GM18508 (cell line): ENCODE data around the gene GM2A.
"Not testable (repeated sequence)": the region's sequence is repeated elsewhere in the genome, so short reads cannot be mapped to it uniquely, and the experiment has no call there.

Source experiments
- ATAC-seq: cut with Tn5 transposase; IDR thresholded peaks from one replicate; pipeline ENCODE4 v1.9.1; 2021; ENCODE audit warnings: moderate number of reproducible peaks; ENCODE audit not compliant: insufficient read depth, unreplicated experiment

The GM2A gene

DNA sequence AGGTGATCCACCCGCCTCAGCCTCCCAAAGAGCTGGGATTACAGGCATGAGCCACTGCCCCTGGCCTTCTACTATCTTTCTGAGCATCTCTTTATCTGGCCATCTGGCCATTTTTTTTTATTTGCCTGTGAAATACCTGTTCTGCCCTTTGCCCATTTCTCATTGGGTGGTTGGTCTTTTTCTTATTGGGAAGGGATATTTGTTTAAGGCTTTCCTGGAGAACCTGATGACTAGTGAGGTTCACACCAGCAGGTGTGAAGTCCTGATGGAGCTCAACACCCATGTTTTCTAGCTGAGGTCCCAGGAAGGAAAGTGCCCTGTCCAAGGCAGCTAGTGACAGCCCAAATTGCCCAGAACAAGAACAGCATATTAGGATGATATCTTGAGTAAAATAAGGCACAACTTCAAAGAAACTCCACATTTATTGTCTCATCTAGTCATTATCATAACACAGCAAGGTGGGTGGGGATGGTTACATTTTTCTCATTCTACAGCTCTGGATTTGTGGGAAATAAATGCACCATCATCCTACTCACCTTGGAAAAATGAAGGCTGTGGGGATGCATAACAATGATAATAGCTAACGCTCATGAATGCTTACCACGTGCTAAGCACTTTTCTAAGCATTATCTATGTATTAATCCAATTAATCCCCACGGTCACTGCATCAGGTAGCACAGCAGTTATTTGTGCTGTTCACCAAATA is 30.3 kb downstream of the GM2A start:
- no peak for ATAC-seq

GRCh38 chr5:151284392-151284967 is 31.5 kb downstream of the GM2A start:
- no peak for ATAC-seq

DNA sequence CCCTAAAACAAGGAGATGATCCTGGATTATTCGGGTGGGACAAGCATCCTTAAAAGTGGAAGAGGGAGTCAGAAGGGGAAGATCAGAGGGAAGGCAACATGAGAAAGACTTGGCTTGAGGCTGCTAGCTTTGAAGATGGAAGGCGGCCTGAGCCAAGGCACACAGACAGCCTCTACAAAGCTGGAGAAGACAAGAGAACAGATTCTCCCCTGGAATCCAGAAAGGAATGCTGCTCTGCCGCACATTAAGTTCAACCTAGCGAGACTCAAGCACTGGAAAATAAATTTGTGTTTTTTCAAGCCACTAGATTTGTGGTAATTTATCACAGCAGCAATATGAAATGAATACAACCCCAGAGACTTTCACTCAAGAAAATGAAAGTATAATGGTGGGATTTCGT is 32.7 kb downstream of the GM2A start:
- ATAC-seq, result no peak

DNA sequence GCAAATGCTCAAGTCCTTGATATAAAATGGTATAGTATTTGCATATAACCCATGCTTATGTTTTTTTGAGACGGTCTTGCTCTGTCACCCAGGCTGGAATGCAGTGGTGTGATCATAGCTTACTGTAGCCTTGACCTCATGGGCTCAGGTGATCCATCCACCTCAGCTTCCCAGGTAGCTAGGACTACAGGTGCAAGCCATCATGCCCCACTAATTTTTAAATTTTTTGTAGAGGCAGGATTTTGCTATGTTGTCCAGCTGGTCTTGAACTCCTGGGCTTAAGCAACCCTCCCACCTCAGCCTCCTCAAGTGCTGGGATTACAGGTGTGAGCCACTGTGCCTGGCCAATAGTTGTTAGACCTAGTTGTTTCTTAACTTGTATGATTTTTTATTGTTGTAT is 33.3 kb downstream of the GM2A start:
- no peak for ATAC-seq

DNA sequence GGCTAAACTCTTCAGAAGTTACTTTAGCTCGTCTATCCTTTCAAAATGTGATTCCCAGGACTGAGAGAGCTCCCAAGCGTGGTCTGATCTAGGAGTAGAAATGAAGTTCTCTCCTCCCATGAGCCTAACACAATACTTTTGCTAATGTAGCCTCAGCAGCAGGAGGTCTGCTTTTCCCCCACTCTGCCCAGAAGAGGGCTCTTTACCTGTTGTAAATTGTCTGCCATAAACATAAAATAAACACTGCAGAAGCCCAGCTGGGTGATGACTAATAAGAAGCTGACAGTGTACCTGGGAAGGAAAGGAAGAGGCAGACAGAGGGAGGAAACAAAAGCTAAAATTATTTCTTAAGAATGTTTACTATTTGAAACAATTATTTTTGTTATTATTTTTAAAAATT is 35.2 kb downstream of the GM2A start:
- no peak for ATAC-seq

- ATAC-seq, result no peak
These were observed 40.6 kb downstream of the GM2A start for GRCh38 chr5:151293624-151294023.

- no peak for ATAC-seq
These were observed 42.2 kb downstream of the GM2A start for GRCh38 chr5:151295138-151295537.

DNA sequence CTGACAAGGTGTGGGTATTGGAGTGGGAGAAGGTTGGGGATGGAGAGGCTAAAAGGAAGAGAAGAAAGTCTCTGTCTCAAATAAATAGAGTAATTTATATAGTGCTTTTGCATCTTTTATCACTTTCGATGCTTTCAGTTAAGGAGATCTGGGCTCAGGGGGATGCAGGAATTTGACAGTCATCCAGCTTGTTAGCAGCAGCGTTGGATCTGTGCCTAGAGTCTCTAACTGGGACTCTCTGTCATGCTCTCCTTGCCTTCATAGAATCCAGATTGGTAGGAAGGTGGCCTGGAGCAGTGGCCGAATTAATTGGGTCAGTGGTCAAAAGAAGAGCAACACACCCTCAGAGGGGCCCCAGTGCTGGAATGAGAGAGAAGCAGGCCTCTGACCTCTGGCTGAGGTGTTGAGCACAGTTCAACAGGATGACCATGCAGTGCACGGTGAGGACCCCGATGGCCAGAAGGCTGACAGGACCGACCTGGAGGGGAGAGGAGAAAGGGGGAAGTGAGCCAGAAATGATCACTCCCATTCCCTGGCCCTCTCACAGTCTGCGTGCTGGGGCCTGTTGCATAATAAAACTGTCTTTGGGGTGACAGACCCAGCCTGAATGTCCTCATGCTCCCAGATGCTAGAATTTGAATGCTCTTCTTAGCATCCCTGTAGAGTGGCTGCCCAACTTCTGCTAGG is 42.9 kb downstream of the GM2A start:
- no peak for ATAC-seq

- ATAC-seq, result no peak
These were observed 43.5 kb downstream of the GM2A start for GRCh38 chr5:151296478-151296830.

DNA sequence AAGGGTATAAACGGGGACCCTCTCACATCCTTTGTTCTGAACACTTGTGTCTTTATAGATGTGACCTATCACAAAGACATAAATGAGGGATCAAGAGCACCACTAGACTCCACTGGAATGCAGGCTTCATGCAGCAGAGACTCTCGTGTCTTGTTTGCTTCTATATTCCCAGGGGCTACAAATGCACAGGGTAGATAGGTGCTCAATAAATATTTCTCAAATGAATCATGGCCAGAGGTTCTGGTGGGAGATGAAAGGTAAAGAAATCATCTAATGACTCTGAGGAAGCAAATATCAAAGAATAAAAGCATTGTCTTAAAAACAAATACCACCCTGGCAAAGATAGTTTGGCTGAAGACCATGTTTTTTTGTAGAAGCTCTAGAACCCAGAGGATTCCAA is 44.0 kb downstream of the GM2A start:
- ATAC-seq, result no peak

DNA sequence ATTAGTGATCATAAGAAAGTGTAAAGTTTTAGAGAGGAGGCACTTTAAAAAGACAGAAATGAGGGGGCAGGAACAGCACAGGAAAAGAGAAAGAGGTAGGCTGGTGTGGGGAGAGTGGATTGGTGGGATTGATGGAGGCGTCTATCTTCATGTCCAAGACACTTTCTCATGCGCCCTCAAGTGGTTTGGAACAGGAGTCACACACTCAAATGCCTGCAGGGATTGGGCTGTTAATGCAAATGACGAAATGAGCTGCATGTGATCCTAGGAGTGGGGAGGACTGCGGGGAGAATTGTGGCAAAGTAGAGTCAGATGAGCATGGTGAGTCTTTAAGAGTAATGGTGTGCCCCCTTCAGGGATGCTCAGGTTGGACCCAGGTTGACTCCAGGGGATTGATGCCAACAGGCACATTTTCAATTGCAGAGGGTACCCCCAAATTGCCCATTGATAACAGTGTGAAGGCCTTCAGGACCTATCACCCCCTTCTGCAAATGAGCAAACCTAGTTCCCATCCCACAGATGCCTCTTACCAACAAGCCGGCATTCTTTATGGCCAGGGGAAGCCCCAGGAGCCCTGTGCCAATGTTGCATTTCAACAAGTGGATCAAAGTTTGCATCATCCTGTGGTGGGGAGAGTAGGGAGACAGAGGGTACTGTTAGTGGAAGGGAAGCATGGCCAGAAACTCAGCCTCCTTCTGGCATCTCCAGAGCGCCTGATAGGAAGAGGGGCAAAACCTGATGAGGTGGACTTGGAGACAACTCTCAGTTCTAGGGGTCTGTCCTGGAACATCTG is 45.3 kb downstream of the GM2A start:
- no peak for ATAC-seq

- ATAC-seq, result no peak
These were observed 50.7 kb downstream of the GM2A start, which contains the start of gene SLC36A3 for GRCh38 chr5:151303666-151304065. TSS of gene SLC36A3 (minus strand) at chr5:151303766. CDS start at chr5:151303354, 412 bp downstream.

GRCh38 chr5:151309266-151309665 is 56.3 kb downstream of the GM2A start:
- ATAC-seq, result not testable (repeated sequence)

DNA sequence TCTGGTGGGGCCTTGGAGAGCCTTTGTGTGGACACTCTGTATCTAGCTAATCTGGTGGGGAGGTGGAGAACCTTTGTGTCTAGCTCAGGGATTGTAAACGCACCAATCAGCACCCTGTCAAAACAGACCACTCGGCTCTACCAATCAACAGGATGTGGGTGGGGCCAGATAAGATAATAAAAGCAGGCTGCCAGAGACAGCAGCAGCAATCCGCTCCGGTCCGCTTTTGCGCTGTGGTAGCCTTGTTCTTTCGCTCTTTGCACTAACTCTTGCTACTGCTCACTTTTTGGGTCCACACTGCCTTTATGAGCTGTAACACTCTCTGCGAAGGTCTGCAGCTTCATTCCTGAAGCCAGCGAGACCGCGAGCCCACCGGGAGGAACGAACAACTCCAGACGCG is 56.8 kb downstream of the GM2A start:
- not testable (repeated sequence) for ATAC-seq

DNA sequence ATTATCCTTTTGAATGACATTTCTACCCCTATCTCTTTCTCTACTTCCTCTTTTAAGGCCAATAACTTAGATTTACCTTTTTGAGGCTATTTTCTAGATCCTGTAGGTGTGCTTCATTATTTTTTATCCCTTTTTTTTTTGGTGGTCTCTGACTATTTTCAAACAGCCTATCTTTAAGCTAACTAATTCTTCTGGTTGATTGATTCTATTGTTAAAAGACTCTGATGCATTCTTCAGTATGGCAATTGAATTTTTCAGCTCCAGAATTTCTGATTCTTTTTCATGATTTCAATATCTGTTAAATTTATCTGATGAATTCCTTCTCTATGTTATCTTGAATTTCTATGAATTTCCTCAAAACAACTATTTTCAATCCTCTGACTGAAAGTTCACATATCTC is 57.9 kb downstream of the GM2A start:
- no peak for ATAC-seq

DNA sequence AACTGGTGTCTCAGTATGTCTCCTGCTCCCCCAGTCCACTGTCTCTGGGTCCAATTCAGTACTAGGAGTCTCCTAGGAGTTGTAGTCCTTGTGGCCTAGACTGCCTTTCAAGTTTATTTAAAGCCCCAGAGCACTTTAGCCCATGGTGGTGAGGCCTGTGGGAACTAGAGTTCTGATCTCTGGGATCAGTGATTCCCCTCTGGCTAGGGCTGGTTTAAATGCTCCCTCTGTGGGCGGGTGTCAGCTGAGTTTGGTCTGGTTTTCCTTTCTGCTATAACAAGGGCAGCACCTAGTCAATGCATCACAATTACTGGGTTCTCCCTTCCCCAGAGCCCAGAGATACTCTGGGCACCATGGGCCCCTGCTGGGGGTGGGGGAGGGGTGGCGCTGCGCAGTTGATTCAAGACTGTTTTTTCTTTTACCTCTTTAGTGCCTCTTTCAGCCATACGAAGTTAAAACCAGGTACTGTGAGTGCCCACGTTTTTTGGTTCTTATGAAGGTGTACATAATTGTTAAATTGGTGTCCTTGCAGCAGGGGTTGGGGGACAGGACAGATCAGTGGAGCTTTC is 59.9 kb downstream of the GM2A start:
- no peak for ATAC-seq

DNA sequence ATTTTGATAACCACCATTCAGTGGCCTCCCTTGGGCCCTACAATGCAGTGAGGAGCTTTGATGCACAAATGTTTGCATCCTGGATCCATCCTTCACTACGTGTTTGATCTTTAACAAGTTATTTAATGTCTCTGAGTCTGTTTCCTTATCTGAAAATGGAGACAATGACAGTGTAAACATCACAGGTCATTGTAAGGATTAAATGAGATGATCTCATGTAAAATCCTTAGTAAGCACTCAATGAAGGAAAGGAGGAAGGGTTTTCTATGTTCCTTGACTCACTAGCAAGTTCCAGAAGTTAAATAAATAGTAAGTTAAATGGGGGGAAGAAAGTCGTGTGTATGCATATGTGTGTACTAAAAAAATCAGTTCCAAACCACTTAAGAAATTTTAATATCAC is 60.4 kb downstream of the GM2A start:
- ATAC-seq, result no peak

GRCh38 chr5:151315998-151316597 is 63.1 kb downstream of the GM2A start:
- peak; percentile 62 for ATAC-seq

GRCh38 chr5:151317871-151318270 is 64.9 kb downstream of the GM2A start:
- ATAC-seq, result no peak
